H1 (cell line): ENCODE data around the gene UNC5B.

Source experiments
- BRCA1 ChIP-seq: IDR thresholded peaks from 2 replicates; pipeline ENCODE4 v1.6.1; 2012; ENCODE audit warnings: low read depth, low read length, improper control_type of control experiment
- CEBPB ChIP-seq: IDR thresholded peaks from 2 replicates; pipeline ENCODE4 v1.6.1; 2012; ENCODE audit warnings: low read depth, low read length
- CTCF ChIP-seq, 3 experiments: IDR thresholded peaks; 1 replicate in 2 of 3; 2 replicates in 1 of 3; pipeline versions ENCODE4 v1.5.1 to v1.6.1; 2011; ENCODE audit warnings: low read length in 3 of 3, mild to moderate bottlenecking in 3 of 3, inconsistent platforms in 2 of 3, low read depth in 1 of 3, moderate library complexity in 1 of 3; ENCODE audit not compliant: insufficient read depth in 1 of 3; ENCODE audit errors: control extremely low read depth in 1 of 3
- EGR1 ChIP-seq: IDR thresholded peaks from 2 replicates; pipeline ENCODE4 v1.6.1; 2011; ENCODE audit warnings: low read depth, low read length, borderline replicate concordance
- EP300 ChIP-seq, 2 experiments: IDR thresholded peaks; 1 replicate in 1 of 2; 2 replicates in 1 of 2; pipeline ENCODE4 v1.6.1; 2011 to 2012; ENCODE audit warnings: low read depth in 2 of 2, low read length in 2 of 2, mild to moderate bottlenecking in 2 of 2, borderline replicate concordance in 1 of 2, inconsistent platforms in 1 of 2, moderate library complexity in 1 of 2
- JUND ChIP-seq: IDR thresholded peaks from 2 replicates; pipeline ENCODE4 v1.6.1; 2011; ENCODE audit warnings: mild to moderate bottlenecking, improper control_type of control experiment, low read length
- KDM5A ChIP-seq: fragments of 200-600 bp; IDR thresholded peaks from 2 replicates; pipeline ENCODE4 v1.7.1; 2012; ENCODE audit warnings: mild to moderate bottlenecking, low read length, inconsistent platforms, mixed read lengths
- NANOG ChIP-seq: IDR thresholded peaks from 2 replicates; pipeline ENCODE4 v1.6.1; 2011; ENCODE audit warnings: low read length, low read depth, mild to moderate bottlenecking, inconsistent platforms; ENCODE audit not compliant: insufficient read depth, poor library complexity, severe bottlenecking
- POLR2A ChIP-seq, 2 experiments: IDR thresholded peaks; 1 replicate in 1 of 2; 2 replicates in 1 of 2; pipeline ENCODE4 v1.6.1; 2011; ENCODE audit warnings: low read depth in 2 of 2, low read length in 2 of 2, mild to moderate bottlenecking in 2 of 2; ENCODE audit errors: control extremely low read depth in 1 of 2
- POLR2AphosphoS5 ChIP-seq: IDR thresholded peaks from 2 replicates; pipeline ENCODE4 v1.6.1; 2011; ENCODE audit warnings: low read depth, low read length
- SAP30 ChIP-seq: fragments of 300-600 bp; sonication (generic); IDR thresholded peaks from 2 replicates; pipeline ENCODE4 v1.7.1; 2012; ENCODE audit warnings: low read length, moderate library complexity, mild to moderate bottlenecking, inconsistent platforms; ENCODE audit not compliant: insufficient read depth, insufficient replicate concordance

DNA sequence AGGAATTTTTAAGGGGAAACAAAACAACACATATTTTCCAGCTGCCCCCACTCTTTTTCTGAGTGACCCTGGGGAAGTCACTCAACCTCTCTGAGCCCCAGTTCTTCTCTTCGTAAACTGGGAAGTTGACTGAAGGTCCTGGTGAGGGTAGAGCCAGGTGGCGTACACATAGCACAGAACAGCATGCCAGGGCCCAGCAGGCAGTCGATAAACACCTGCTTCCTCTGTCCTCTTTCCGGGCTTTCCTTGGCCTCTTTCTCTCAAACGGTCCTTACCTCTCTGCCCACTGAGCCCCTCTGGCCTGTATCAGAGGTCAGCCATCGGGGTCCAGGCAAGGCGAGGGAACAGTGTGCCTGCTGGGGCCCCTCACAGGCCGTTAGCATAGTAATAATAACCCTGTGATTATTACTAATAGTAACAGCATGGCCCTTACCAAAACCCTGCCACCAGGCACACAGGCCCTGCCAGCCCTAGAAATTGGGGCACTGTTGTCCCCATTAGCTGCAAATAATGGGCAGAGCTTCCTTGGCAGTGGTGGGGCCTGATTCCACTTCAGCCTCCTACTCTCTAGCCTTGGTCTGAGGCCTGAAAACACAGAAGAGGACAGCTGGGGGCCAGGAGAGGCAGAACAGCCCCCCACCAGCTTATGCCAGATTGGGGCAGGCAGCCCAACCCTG lies 69.4 kb downstream of the UNC5B start:
- TF ChIP-seq POLR2A (IDR thresholded peaks at IDR 0.05; ENCODE audit: control extremely low read depth in 1 of 2, low read depth in 2 of 2, low read length in 2 of 2) (no peak), KDM5A (no peak), CEBPB (no peak), BRCA1 (no peak), NANOG (no peak), JUND (no peak), EP300 (IDR thresholded peaks at IDR 0.05; ENCODE audit: borderline replicate concordance in 1 of 2, low read depth in 2 of 2, low read length in 2 of 2) (no peak), EGR1 (no peak), CTCF (IDR thresholded peaks at IDR 0.05; ENCODE audit: control extremely low read depth in 1 of 3, insufficient read depth in 1 of 3, low read depth in 1 of 3, low read length in 3 of 3) (no peak), POLR2AphosphoS5 (no peak), SAP30 (no peak)
